H1 (cell line): ENCODE results near the gene FAM107A. TPM values are rescaled to one million over a fixed set of nuclear protein-coding genes. Genes with fewer than 3 reads are reported as not detected.

Experiments
- EP300 ChIP-seq, 2 experiments: IDR thresholded peaks; 1 replicate in 1 of 2; 2 replicates in 1 of 2; pipeline ENCODE4 v1.6.1; 2011 to 2012; ENCODE audit warnings: low read depth in 2 of 2, low read length in 2 of 2, mild to moderate bottlenecking in 2 of 2, borderline replicate concordance in 1 of 2, inconsistent platforms in 1 of 2, moderate library complexity in 1 of 2
- SIX5 ChIP-seq: IDR thresholded peaks from 2 replicates; pipeline ENCODE4 v1.6.1; 2011; ENCODE audit warnings: mild to moderate bottlenecking, low read depth, low read length
- polyA plus RNA-seq, 7 experiments: library from polyadenylated mRNA; depleted of rRNA in 3 of 7; stranded (reverse) in 5 of 7; unstranded in 2 of 7; fragments of >200 nt in 5 of 7; fragments of 200-250 nt in 2 of 7; gene quantifications; 1 replicate in 5 of 7; 2 replicates in 1 of 7; 4 replicates in 1 of 7; pipeline versions ENCODE4 v1.2.1 to v1.2.3, GENCODE V29; 2011 to 2013; ENCODE audit warnings: missing spikeins in 2 of 7, mixed read lengths in 2 of 7
- total RNA-seq: library from RNA; stranded (reverse); fragmentation: NEBNext Ultra II Directional; extraction: Animal tissue kit (Norgen Biotek cat#: 25700); gene quantifications from 2 replicates; pipeline ENCODE4 v1.2.1, GENCODE V29; 2021
- TF ChIP-seq, protein P1 (sequence below), 3 experiments: IDR thresholded peaks; 1 replicate in 2 of 3; 2 replicates in 1 of 3; pipeline versions ENCODE4 v1.5.1 to v1.6.1; 2011; ENCODE audit warnings: low read length in 3 of 3, mild to moderate bottlenecking in 3 of 3, inconsistent platforms in 2 of 3, low read depth in 1 of 3, moderate library complexity in 1 of 3; ENCODE audit not compliant: insufficient read depth in 1 of 3; ENCODE audit errors: control extremely low read depth in 1 of 3

FAM107A gene
- total and polyA plus RNA-seq, 2 of the 8 experiments (the other 6 are each of a cell fraction or from before 2014, with no cell fraction given), result 0.51 to 0.65 TPM

DNA sequence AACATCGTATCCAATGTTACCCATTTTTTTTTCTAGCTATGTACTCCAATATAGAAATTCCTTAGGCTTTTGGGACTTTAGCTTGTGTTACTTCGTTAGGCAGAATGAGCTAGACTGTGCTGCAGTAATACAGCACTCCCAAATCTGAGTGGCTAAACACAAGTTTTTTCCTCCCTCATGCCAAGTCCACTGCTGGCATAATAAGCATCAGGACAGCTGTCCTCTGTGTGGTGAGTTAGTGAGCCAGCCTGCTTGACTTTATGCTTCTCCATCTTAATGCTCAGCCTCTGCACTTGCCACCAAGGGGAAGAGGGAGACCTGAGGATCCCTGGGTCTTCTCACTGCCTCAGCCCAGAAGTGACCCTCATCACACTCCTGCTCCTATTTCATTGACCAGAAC is 22.0 kb downstream of the FAM107A start (continued):
- TF ChIP-seq, protein P1, sequence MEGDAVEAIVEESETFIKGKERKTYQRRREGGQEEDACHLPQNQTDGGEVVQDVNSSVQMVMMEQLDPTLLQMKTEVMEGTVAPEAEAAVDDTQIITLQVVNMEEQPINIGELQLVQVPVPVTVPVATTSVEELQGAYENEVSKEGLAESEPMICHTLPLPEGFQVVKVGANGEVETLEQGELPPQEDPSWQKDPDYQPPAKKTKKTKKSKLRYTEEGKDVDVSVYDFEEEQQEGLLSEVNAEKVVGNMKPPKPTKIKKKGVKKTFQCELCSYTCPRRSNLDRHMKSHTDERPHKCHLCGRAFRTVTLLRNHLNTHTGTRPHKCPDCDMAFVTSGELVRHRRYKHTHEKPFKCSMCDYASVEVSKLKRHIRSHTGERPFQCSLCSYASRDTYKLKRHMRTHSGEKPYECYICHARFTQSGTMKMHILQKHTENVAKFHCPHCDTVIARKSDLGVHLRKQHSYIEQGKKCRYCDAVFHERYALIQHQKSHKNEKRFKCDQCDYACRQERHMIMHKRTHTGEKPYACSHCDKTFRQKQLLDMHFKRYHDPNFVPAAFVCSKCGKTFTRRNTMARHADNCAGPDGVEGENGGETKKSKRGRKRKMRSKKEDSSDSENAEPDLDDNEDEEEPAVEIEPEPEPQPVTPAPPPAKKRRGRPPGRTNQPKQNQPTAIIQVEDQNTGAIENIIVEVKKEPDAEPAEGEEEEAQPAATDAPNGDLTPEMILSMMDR (IDR thresholded peaks at IDR 0.05; ENCODE audit: control extremely low read depth in 1 of 3, insufficient read depth in 1 of 3, low read depth in 1 of 3, low read length in 3 of 3), result no peak
- TF ChIP-seq SIX5 (no peak), EP300 (IDR thresholded peaks at IDR 0.05; ENCODE audit: borderline replicate concordance in 1 of 2, low read depth in 2 of 2, low read length in 2 of 2) (no peak)
